SKM-1 treated with dmso at 0.1 percent for 144 hours (cell line): ENCODE measurements around the gene BBOF1.

ENCODE experiments used
- DNase-seq: peaks from one replicate; lab custom pipeline; 2025; ENCODE audit not compliant: unreplicated experiment; lab: John Stamatoyannopoulos, UW

Gene BBOF1

DNA sequence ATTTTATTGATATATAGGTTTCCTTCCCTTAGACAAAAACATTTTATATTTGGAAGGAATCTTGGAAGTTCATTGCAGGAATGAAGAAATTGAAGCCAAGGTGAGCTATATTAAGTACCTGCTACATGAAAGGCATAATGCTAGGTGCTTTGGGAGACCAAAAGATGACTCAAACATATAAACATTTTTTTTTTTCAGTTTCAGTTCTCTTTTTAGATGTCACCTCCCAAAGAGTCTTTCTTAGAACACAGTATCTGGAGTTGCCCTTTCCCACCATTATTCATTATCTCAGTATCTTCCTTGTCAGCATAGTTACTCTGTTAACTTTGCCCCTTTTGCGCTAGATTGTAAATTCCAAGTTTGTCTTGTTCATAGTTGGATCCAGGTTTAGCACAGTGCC, 66.7 kb downstream of the BBOF1 start:
- no peak for DNase-seq

DNA sequence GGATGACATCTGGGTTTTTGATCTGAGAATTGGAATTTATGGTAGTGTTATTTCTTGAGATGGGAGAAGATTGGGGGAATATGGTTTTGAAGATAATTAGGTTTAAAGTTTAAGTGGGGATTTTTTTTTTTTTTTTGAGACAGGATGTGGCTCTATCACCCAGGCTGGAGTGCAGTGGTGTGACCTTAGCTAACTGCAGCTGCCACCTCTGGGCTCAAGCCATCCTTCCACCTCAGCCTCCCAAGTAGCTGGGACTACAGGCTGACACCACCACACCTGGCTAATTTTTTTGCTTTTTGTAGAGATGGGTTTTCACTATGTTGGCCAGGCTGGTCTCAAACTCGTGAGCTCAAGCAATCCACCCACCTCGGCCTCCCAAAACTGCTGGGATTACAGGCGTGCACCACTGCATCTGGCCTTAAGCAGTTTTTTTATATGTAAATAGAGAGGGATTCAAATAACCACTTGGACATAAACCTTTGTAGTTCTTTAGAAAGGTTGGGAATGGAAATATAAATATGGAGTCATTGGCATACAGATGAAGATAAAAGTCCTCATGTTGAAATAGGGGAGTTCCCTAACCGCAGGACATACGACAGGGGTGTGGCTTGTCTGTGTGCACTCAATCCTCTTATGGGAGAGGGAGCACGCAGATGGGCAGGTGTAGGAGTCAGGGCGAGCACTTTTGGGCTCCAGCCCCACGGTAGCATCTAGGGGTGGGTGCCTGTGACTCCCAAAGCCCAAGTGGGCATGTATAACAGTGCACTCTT, 70.3 kb downstream of the BBOF1 start:
- DNase-seq = no peak

DNA sequence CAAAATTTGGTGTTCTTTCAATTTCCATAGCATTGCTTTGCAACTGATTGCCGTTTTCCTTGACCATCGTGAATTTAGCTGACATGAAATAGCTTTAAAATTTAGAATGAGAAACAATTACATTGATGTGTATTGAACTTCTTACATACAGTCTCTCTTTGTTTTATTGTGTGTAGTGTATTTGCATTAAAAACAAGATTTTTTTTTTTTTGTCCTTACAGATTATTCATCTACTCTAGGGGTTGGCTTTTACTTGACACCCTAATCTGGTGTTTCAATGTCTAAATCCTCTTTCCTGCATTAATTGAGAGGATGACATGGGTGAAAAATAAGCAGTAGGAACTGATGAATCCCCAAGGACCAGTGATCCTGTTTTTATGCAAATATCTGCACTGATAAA, 86.2 kb downstream of the BBOF1 start:
- no peak for DNase-seq

DNA sequence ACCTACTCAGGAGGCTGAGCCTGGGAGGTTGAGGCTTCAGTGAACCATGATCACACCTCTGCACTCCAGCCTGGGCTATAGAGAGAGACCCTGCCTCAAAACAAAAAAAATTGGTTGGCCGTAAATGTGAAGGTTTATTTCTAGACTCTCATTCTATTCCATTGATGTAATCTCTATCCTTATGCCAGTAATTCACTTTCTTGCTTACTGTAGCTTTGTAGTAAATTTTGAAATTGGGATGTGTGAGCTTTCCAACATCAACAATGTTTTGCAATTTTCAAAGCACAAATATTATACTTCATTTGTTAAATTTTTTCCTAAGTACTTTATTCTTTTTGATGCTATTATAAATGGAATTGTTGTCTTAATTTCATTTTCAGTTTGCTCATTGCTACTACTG, 90.2 kb downstream of the BBOF1 start:
- DNase-seq = no peak

DNA sequence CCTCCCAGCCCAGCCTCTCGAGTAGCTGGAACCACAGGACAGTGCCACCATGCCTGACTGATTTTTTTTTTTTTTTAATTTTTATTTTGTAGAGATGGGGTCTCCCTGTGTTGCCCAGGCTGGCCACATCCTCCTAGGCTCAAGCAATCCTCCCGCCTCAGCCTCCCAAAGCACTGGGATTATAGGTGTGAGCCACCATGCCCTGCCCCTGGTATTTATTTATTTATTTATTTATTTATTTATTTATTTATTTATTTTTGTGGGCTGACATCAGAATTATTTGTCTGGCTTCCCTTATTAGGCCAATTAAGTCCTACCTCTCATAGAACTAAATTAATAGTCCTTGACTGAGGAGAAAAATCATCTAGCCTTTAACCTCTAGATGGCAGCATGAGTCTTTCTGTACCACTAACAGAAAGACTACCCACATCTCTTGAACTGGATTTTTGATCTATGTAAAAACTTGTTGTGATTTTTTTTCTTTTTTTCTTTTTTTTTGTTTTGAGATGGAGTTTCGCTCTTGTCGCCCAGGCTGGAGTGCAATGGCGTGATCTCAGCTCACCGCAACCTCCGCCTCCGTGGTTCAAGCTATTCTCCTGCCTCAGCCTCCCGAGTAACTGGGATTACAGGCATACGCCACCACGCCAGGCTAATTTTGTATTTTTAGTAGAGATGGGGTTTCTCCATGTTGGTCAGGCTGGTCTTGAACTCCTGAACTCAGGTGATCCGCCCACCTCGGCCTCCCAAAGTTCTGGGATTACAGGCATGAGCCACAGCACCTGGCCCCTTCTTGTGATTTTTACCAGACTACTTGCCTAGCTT, 92.5 kb downstream of the BBOF1 start:
- DNase-seq = peak; percentile 39
